Liver (tissue), 3 donors: Measurements from ENCODE around the gene DPT.

Experiments used
- ATF3 ChIP-seq: IDR thresholded peaks from 2 replicates; pipeline ENCODE4 v1.6.1; 2016; ENCODE audit warnings: antibody characterized with exemption
- CTCF ChIP-seq: fragments of 150-350 bp; IDR thresholded peaks from 2 replicates; pipeline ENCODE4 v1.5.1; 2017; ENCODE audit warnings: improper control_type of control experiment, low read depth, low read length; ENCODE audit not compliant: missing input control
- EGR1 ChIP-seq, 2 donors: IDR thresholded peaks; 2 replicates each; pipeline ENCODE4 v1.6.1; 2016 to 2018; ENCODE audit warnings: antibody characterized with exemption in 2 of 2, low read depth in 2 of 2
- MAX ChIP-seq: IDR thresholded peaks from 2 replicates; pipeline ENCODE4 v1.6.1; 2016; ENCODE audit warnings: antibody characterized with exemption
- RAD21 ChIP-seq, 2 donors: IDR thresholded peaks; 2 replicates each; pipeline ENCODE4 v1.6.1; 2016; ENCODE audit warnings: antibody characterized with exemption in 2 of 2, mild to moderate bottlenecking in 2 of 2
- REST ChIP-seq: IDR thresholded peaks from 2 replicates; pipeline ENCODE4 v1.6.1; 2016; ENCODE audit warnings: antibody characterized with exemption, mild to moderate bottlenecking
- TAF1 ChIP-seq: conservative IDR thresholded peaks from 2 replicates; pipeline ENCODE4 v1.6.1; 2016; ENCODE audit warnings: antibody characterized with exemption, mild to moderate bottlenecking
- ZBTB33 ChIP-seq: IDR thresholded peaks from 2 replicates; pipeline ENCODE4 v1.6.1; 2016; ENCODE audit warnings: antibody characterized with exemption
- donor health status: healthy.
- donor health status: healthy.

- TF ChIP-seq CTCF (no peak), ATF3 (no peak), MAX (no peak), RAD21 (IDR thresholded peaks at IDR 0.05) (no peak), EGR1 (IDR thresholded peaks at IDR 0.05; ENCODE audit: low read depth in 2 of 2) (no peak), ZBTB33 (no peak), TAF1 (no peak), REST (no peak)
Observed at GRCh38 chr1:168732736-168733135, 3.7 kb upstream of the DPT start.
